Stimulated activated effector memory CD8-positive, alpha-beta T cell treated with anti-CD3 and anti-CD28 coated beads, Interleukin-12 subunit alpha, Interleukin-12 subunit beta, amount 100 ng/mL, for 72 hours (primary cell): ENCODE data around the gene SLC51A.

Experiments
- ATAC-seq: fragments of 150-1000 bp; cut with Tn5 transposase; 2 replicates; pipeline ENCODE4 v1.10.0; 2021
- DNase-seq, 2 donors: peaks; one replicate each; pipeline ENCODE4 v3.0.0; 2021 to 2022; ENCODE audit warnings: low spot score in 2 of 2
- H3K27ac Mint-ChIP-seq: one replicate; pipeline ENCODE4 v1.8.0; 2022; ENCODE audit warnings: mild to moderate bottlenecking, mixed read lengths
- H3K36me3 Mint-ChIP-seq: one replicate; pipeline ENCODE4 v1.8.0; 2022; ENCODE audit warnings: mild to moderate bottlenecking, mixed read lengths
- H3K4me1 Mint-ChIP-seq: one replicate; pipeline ENCODE4 v1.8.0; 2022; ENCODE audit warnings: mixed read lengths
- H3K4me3 Mint-ChIP-seq: one replicate; pipeline ENCODE4 v1.8.0; 2022; ENCODE audit warnings: mild to moderate bottlenecking, mixed read lengths
- H3K9me3 Mint-ChIP-seq: one replicate; pipeline ENCODE4 v1.8.0; 2022; ENCODE audit warnings: mixed read lengths

SLC51A gene

DNA sequence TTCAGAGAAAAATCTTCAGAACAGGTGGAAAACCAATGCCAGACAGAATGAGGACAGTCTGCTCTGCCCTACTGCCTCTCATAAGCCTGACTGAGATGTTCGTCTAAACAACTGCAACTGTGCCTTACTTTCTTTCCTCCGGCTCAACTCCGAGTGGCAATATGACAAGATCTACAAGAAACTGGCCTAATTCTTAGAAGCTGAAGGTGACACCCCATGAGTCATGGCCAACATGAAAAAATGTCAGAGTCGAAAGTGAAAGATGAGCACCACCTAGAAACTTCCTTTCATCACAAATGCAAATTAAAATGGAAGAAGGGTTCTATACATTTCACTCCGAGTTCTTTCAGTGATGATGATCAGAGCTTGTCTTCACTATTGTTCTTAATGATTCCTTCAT is 58.3 kb downstream of the SLC51A start:
- DNase-seq (peak; percentile 32 to 79), ATAC-seq (peak; percentile 93)
- Mint-ChIP-seq H3K9me3 (no peaks in the 10 kb centered on the region), H3K27ac (peak overlapping the region; percentile 87), H3K36me3 (peaks cover 25% of the 10 kb centered on the region), H3K4me1 (peaks cover 65% of the 10 kb centered on the region), H3K4me3 (peak overlapping the region; percentile 51)

DNA sequence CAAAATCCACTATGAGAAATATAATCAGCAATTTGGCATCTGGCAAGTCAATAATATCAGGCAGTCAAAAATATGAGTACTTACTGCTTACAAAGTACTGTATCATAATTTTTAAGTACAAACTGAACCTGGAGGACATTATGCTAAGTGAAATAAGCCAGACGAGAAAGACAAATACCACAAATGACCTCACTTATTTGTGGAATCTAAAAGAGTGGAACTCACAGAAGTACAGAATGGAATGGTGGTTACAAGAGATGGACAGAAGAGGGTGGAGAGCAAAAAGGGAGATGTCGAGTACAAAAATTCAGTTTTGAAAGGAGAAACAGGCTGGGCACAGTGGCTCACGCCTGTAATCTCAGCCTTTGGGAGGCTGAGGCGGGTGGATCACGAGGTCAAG is 58.8 kb downstream of the SLC51A start:
- Mint-ChIP-seq H3K9me3 (no peaks in the 10 kb centered on the region), H3K36me3 (peaks cover 22% of the 10 kb centered on the region), H3K4me3 (peak overlapping the region; percentile 51), H3K4me1 (peaks cover 68% of the 10 kb centered on the region), H3K27ac (peak overlapping the region; percentile 87)
- ATAC-seq (no peak), DNase-seq (no peak)

DNA sequence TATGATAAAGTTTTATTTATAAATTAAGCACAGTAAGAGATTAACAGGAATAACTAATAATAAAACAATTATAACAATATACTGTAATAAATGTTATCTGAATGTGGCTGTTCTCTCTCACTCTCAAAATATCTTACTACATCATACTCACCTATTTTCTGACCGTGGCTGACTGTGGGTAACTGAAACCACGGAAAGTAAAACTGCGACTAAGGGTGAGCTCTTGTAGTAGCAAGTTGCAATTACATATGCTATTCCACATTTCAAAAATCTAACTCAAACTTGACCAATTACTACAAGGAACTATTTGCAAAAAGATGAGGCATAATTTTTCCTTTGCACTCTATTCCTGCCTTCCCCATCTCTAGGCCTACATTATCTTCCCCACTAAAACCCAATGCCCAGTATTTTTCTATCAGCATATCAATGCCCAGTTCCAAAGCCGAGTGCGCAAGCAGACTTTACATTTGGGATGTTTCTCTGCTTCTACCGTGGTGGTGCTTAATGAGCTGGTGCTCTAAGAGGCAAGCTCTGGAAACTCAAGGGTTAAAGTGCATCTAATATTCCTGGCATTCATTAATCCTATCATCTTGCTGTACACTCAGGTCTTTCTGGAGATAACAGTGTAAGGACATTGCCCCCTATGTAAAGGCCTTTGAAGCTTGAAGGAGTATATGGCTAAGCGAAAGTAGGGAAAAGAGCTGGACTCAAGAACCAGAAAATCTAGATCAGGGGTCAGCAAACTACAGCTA is 64.5 kb downstream of the SLC51A start:
- Mint-ChIP-seq H3K4me1 (peaks cover 52% of the 10 kb centered on the region), H3K27ac (no peak overlapping the region), H3K4me3 (no peak overlapping the region), H3K36me3 (peaks cover 14% of the 10 kb centered on the region), H3K9me3 (no peaks in the 10 kb centered on the region)
- DNase-seq (no peak), ATAC-seq (peak; percentile 76)

DNA sequence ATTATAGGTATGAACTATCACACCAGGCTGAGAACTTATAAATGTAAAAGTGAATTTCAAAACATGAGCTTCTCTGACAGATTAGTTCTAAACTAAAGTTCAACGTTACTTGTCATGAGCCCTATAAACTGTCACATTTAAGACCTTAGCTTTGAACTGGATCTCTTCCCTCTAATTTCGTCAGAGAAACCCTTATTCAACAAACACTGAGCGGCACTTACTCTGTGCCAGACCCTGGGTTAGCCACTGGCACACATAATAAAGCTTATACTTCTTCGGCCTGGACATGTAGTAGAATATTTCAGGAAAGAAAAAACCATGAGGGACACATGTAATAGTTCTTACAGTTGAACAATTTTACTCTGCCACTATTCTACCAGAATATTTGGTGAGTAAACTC is 65.6 kb downstream of the SLC51A start:
- ATAC-seq: no peak

More for the DNA sequence above, 65.6 kb downstream of the SLC51A start:
- Mint-ChIP-seq H3K4me1 (peaks cover 63% of the 10 kb centered on the region), H3K4me3 (no peak overlapping the region), H3K9me3 (no peaks in the 10 kb centered on the region), H3K27ac (no peak overlapping the region), H3K36me3 (peaks cover 19% of the 10 kb centered on the region)
- no peak for DNase-seq
